H1 (cell line): ENCODE measurements around the gene NCL. TPM values are rescaled to one million over a fixed set of nuclear protein-coding genes. Genes with fewer than 3 reads are reported as not detected.

Experiments used
- CTCF ChIA-PET: fragments of 300-600 bp; sonication (Branson Sonifier 250); formaldehyde crosslinking; loops from one replicate; lab custom pipeline; 2021; ENCODE audit not compliant: partially characterized antibody; lab: Charles Lee
- POLR2A ChIA-PET: fragments of 300-600 bp; sonication (Branson Sonifier 250); formaldehyde crosslinking; loops from one replicate; lab custom pipeline; 2021; ENCODE audit warnings: inconsistent platforms; ENCODE audit not compliant: partially characterized antibody; lab: Charles Lee
- DNase-seq, 2 experiments: peaks; one replicate each; pipeline versions ENCODE4 v3.0.0 to v3.0.0-alpha.2; 2010 to 2022; ENCODE audit warnings: low spot score in 2 of 2, low read depth in 1 of 2, mixed read lengths in 1 of 2
- FAIRE-seq: peaks from 2 replicates; lab custom pipeline; 2011; peaks lifted over from hg19 to GRCh38; lab: Jason Lieb, UNC
- H2AFZ ChIP-seq: 2 replicates; pipeline ENCODE4 v1.8.1; 2012; ENCODE audit warnings: low read length, inconsistent platforms
- H2AK5ac ChIP-seq: 2 replicates; pipeline ENCODE4 v1.6.1; 2013; ENCODE audit warnings: low read depth, low read length
- H2BK120ac ChIP-seq: replicated peaks from 2 replicates; pipeline ENCODE3; 2013; ENCODE audit warnings: low read depth, low read length, inconsistent platforms
- H2BK12ac ChIP-seq: 2 replicates; pipeline ENCODE4 v1.6.1; 2013; ENCODE audit warnings: low read depth, low read length
- H2BK15ac ChIP-seq: 2 replicates; pipeline ENCODE4 v1.6.1; 2013; ENCODE audit warnings: low read length
- H2BK20ac ChIP-seq: 2 replicates; pipeline ENCODE4 v1.6.1; 2013; ENCODE audit warnings: low read length
- H2BK5ac ChIP-seq: 2 replicates; pipeline ENCODE4 v1.6.1; 2013; ENCODE audit warnings: low read depth, low read length
- H3K14ac ChIP-seq: 2 replicates; pipeline ENCODE4 v1.6.1; 2013; ENCODE audit warnings: inconsistent platforms; ENCODE audit not compliant: insufficient read length
- H3K18ac ChIP-seq: 2 replicates; pipeline ENCODE4 v1.6.1; 2013; ENCODE audit warnings: low read length; ENCODE audit errors: extremely low read depth
- H3K23ac ChIP-seq: 2 replicates; pipeline ENCODE4 v1.6.1; 2013; ENCODE audit warnings: inconsistent platforms; ENCODE audit not compliant: insufficient read length
- H3K23me2 ChIP-seq: 2 replicates; pipeline ENCODE4 v1.6.1; 2013; ENCODE audit warnings: low read depth, low read length
- H3K27ac ChIP-seq: 2 replicates; pipeline ENCODE4 v1.6.1; 2011; ENCODE audit warnings: low read depth, low read length, inconsistent platforms
- H3K27me3 ChIP-seq, 4 experiments: replicated peaks in 1 of 4; 1 replicate in 1 of 4; 2 replicates in 3 of 4; pipeline versions ENCODE4 v1.6.1 to v1.8.1; 2011 to 2013; ENCODE audit warnings: low read length in 3 of 4, mild to moderate bottlenecking in 3 of 4, inconsistent platforms in 2 of 4, mixed read lengths in 2 of 4, moderate library complexity in 1 of 4; ENCODE audit not compliant: control insufficient read depth in 3 of 4, insufficient read depth in 3 of 4; ENCODE audit errors: extremely low read depth in 1 of 4
- H3K36me3 ChIP-seq, 4 experiments: 2 replicates each; pipeline versions ENCODE4 v1.6.1 to v1.8.1; 2011 to 2013; ENCODE audit warnings: mild to moderate bottlenecking in 4 of 4, low read length in 3 of 4, moderate library complexity in 2 of 4, control low read depth in 1 of 4, inconsistent platforms in 1 of 4; ENCODE audit not compliant: insufficient read depth in 4 of 4, control insufficient read depth in 2 of 4
- H3K4ac ChIP-seq: replicated peaks from 2 replicates; pipeline ENCODE3; 2013; ENCODE audit warnings: low read length, low read depth, mixed read lengths, inconsistent platforms; ENCODE audit not compliant: insufficient read length
- H3K4me1 ChIP-seq, 4 experiments: replicated peaks in 1 of 4; 1 replicate in 1 of 4; 2 replicates in 3 of 4; pipeline versions ENCODE4 v1.6.1 to v1.8.1; 2011 to 2013; ENCODE audit warnings: low read length in 3 of 4, inconsistent platforms in 2 of 4, mixed read lengths in 1 of 4; ENCODE audit not compliant: insufficient read depth in 4 of 4, control insufficient read depth in 3 of 4
- H3K4me2 ChIP-seq, 2 experiments: 2 replicates each; pipeline versions ENCODE4 v1.6.1 to v1.8.1; 2011 to 2013; ENCODE audit warnings: low read depth in 2 of 2, low read length in 2 of 2, control low read depth in 1 of 2, inconsistent platforms in 1 of 2, mild to moderate bottlenecking in 1 of 2; ENCODE audit not compliant: insufficient read depth in 1 of 2
- H3K4me3 ChIP-seq, 4 experiments: fragments of 200-600, 300-600 bp in 1 of 4; sonication (generic), shearing (Covaris generic), sonication (Bioruptor Twin) in 1 of 4; 2 replicates each; pipeline versions ENCODE4 v1.5.1 to v1.8.1; 2011 to 2016; ENCODE audit warnings: low read length in 4 of 4, low read depth in 3 of 4, control low read depth in 2 of 4, inconsistent platforms in 2 of 4, mild to moderate bottlenecking in 2 of 4, mixed read lengths in 1 of 4, moderate library complexity in 1 of 4; ENCODE audit not compliant: insufficient read depth in 2 of 4; ENCODE audit errors: extremely low read depth in 1 of 4
- H3K56ac ChIP-seq: replicated peaks from 2 replicates; pipeline ENCODE3; 2013; ENCODE audit warnings: low read depth, mild to moderate bottlenecking, mixed read lengths, low read length, inconsistent platforms; ENCODE audit not compliant: insufficient read length
- H3K79me1 ChIP-seq: 2 replicates; pipeline ENCODE4 v1.6.1; 2013; ENCODE audit warnings: low read depth, low read length, control low read depth
- H3K79me2 ChIP-seq, 2 experiments: 2 replicates each; pipeline versions ENCODE4 v1.6.1 to v1.8.1; 2012 to 2013; ENCODE audit warnings: low read length in 2 of 2, mild to moderate bottlenecking in 2 of 2, inconsistent platforms in 1 of 2; ENCODE audit not compliant: insufficient read depth in 2 of 2, control insufficient read depth in 1 of 2
- H3K9ac ChIP-seq, 4 experiments: replicated peaks in 1 of 4; 1 replicate in 1 of 4; 2 replicates in 3 of 4; pipeline versions ENCODE4 v1.6.1 to v1.8.1; 2011 to 2013; ENCODE audit warnings: low read depth in 3 of 4, low read length in 3 of 4, control low read depth in 2 of 4, mild to moderate bottlenecking in 2 of 4, moderate library complexity in 2 of 4, inconsistent platforms in 1 of 4; ENCODE audit errors: extremely low read depth in 1 of 4
- H3K9me3 ChIP-seq, 2 experiments: 2 replicates each; pipeline versions ENCODE4 v1.6.1 to v1.8.1; 2012 to 2013; ENCODE audit warnings: mild to moderate bottlenecking in 2 of 2, moderate library complexity in 2 of 2, control low read depth in 1 of 2, inconsistent platforms in 1 of 2, low read depth in 1 of 2, low read length in 1 of 2, mixed read lengths in 1 of 2; ENCODE audit not compliant: insufficient read depth in 2 of 2
- H4K20me1 ChIP-seq, 2 experiments: replicated peaks in 1 of 2; 2 replicates each; pipeline versions ENCODE3 to v1.8.1; 2011 to 2013; ENCODE audit warnings: inconsistent platforms in 2 of 2, low read length in 2 of 2, mild to moderate bottlenecking in 1 of 2; ENCODE audit not compliant: insufficient read depth in 2 of 2, control insufficient read depth in 1 of 2
- H4K5ac ChIP-seq: 2 replicates; pipeline ENCODE4 v1.6.1; 2013; ENCODE audit warnings: low read length, low read depth, mixed read lengths, inconsistent platforms; ENCODE audit not compliant: insufficient read length
- H4K8ac ChIP-seq: 2 replicates; pipeline ENCODE4 v1.8.0; 2013; ENCODE audit warnings: mild to moderate bottlenecking, moderate library complexity, low read length, inconsistent platforms; ENCODE audit not compliant: insufficient read depth; ENCODE audit errors: extremely low read depth
- H4K91ac ChIP-seq: replicated peaks from 2 replicates; pipeline ENCODE3; 2013; ENCODE audit warnings: low read length, mixed read lengths, inconsistent platforms; ENCODE audit not compliant: insufficient read length
- CTBP2 ChIP-seq: IDR thresholded peaks from 2 replicates; pipeline ENCODE4 v1.7.0; 2011; ENCODE audit warnings: borderline replicate concordance, mild to moderate bottlenecking, moderate library complexity, mixed read lengths, low read length; ENCODE audit not compliant: insufficient read depth, insufficient read length
- NANOG ChIP-seq: IDR thresholded peaks from 2 replicates; pipeline ENCODE4 v1.6.1; 2011; ENCODE audit warnings: low read length, low read depth, mild to moderate bottlenecking, inconsistent platforms; ENCODE audit not compliant: insufficient read depth, poor library complexity, severe bottlenecking
- RNF2 ChIP-seq: fragments of 200-900, 300-1000 bp; sonication (generic); IDR thresholded peaks from 2 replicates; pipeline ENCODE4 v1.7.1; 2016; ENCODE audit warnings: borderline replicate concordance, low read depth, mild to moderate bottlenecking, antibody characterized with exemption, low read length; ENCODE audit not compliant: poor library complexity, severe bottlenecking; ENCODE audit errors: missing control alignments
- RXRA ChIP-seq: IDR thresholded peaks from 2 replicates; pipeline ENCODE4 v1.6.1; 2011; ENCODE audit warnings: low read depth, mild to moderate bottlenecking, low read length, moderate library complexity; ENCODE audit not compliant: insufficient read depth
- SIRT6 ChIP-seq: IDR thresholded peaks from one replicate; pipeline ENCODE4 v1.7.1; 2012; ENCODE audit warnings: low read length, inconsistent platforms
- ZNF274 ChIP-seq: IDR thresholded peaks from 2 replicates; pipeline ENCODE4 v1.7.0; 2012; ENCODE audit warnings: low read length, borderline replicate concordance; ENCODE audit errors: extremely low read depth
- WGBS, 2 experiments: shearing (Covaris generic) in 1 of 2; methylation state at CpG; one replicate each; pipeline versions ENCODE4 v1.1.6 to v1.1.7; 2013 to 2015; ENCODE audit warnings: low lambda C conversion rate in 2 of 2, mixed read lengths in 2 of 2, inconsistent platforms in 1 of 2, low coverage in 1 of 2, missing lambda C conversion rate in 1 of 2; ENCODE audit not compliant: insufficient replicate concordance in 2 of 2, insufficient coverage in 1 of 2, insufficient read length in 1 of 2; ENCODE audit errors: extremely low coverage in 1 of 2, missing lambda C conversion rate in 1 of 2; 5-methylcytosine and 5-hydroxymethylcytosine counted together
- polyA plus RNA-seq, 7 experiments: library from polyadenylated mRNA; depleted of rRNA in 3 of 7; stranded (reverse) in 5 of 7; unstranded in 2 of 7; fragments of >200 nt in 5 of 7; fragments of 200-250 nt in 2 of 7; gene quantifications; 1 replicate in 5 of 7; 2 replicates in 1 of 7; 4 replicates in 1 of 7; pipeline versions ENCODE4 v1.2.1 to v1.2.3, GENCODE V29; 2011 to 2013; ENCODE audit warnings: missing spikeins in 2 of 7, mixed read lengths in 2 of 7
- total RNA-seq: library from RNA; stranded (reverse); fragmentation: NEBNext Ultra II Directional; extraction: Animal tissue kit (Norgen Biotek cat#: 25700); gene quantifications from 2 replicates; pipeline ENCODE4 v1.2.1, GENCODE V29; 2021
- TF ChIP-seq, protein P1 (sequence below): IDR thresholded peaks from 2 replicates; pipeline ENCODE4 v1.6.1; 2011; ENCODE audit warnings: low read depth, mild to moderate bottlenecking, low read length; ENCODE audit not compliant: insufficient read depth

NCL gene
- total and polyA plus RNA-seq, 2 of the 8 experiments (the other 6 are each of a cell fraction or from before 2014, with no cell fraction given): 61.2 to 1,478 TPM

DNA sequence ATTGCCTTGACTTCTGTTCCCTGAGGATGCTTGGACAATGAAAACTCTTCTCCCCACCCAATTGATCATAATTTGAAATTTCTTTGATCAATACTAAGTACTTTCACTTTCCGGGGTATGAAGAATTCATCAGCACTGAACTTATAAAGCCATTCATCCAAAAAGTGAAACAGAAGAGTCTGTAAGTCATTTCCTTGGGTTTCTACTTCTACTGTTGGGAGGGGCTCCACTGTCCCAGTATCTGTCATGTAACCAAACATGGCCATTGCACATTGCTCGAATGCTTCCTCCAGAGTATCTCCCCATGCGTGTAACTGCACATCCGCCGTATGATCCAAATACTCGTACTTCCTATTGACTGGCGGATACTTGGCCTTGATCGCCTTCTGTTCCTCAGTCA lies 30.3 kb downstream of the NCL start:
- Histone ChIP-seq H3K23ac (no peak overlapping the region), H2AFZ (no peak overlapping the region), H3K56ac (no peak overlapping the region), H2BK12ac (no peak overlapping the region), H3K9me3 (peaks cover 4 to 6% of the 10 kb centered on the region in 2 experiments; a peak in 3 of 4 replicates), H3K79me1 (no peaks in the 10 kb centered on the region), H3K9ac (no peak overlapping the region), H3K4me3 (no peak overlapping the region), H4K91ac (no peak overlapping the region), H3K27ac (no peak overlapping the region), H4K5ac (no peak overlapping the region), H3K4ac (no peak overlapping the region), H3K27me3 (no peaks in the 10 kb centered on the region), H3K18ac (no peak overlapping the region), H2BK20ac (no peak overlapping the region), H2AK5ac (no peak overlapping the region), H3K79me2 (no peaks in the 10 kb centered on the region), H2BK5ac (no peak overlapping the region), H3K36me3 (no peaks in the 10 kb centered on the region), H3K4me2 (no peak overlapping the region), H4K20me1 (no peaks in the 10 kb centered on the region), H2BK120ac (no peak overlapping the region), H3K4me1 (peaks cover 0 to 3% (median 0%) of the 10 kb centered on the region in 4 experiments; a peak in 1 of 7 replicates), H2BK15ac (no peak overlapping the region), H3K23me2 (no peaks in the 10 kb centered on the region), H3K14ac (no peak overlapping the region), H4K8ac (no peak overlapping the region)
- WGBS, 2 experiments: 88% methylated on average over 8 of the region's 8 CpGs; no CpG with 5 or more reads in 1 of the 2 experiments
- ChIA-PET CTCF (interaction anchor here (32.5 kb wide), 1 partner anchor 30 kb away, joined by 537 read pairs; the partner anchor contains the start of gene B3GNT7), POLR2A (interaction anchor here (1.1 to 2.0 kb wide), 2 partner anchors 18 to 24 kb away, joined by 3 to 7 read pairs; no protein-coding TSS in a partner anchor)
- no peak for DNase-seq
- no peak for FAIRE-seq
- TF ChIP-seq SIRT6: no peak
- TF ChIP-seq RNF2: no peak
- TF ChIP-seq CTBP2: no peak
- TF ChIP-seq NANOG: no peak
- TF ChIP-seq ZNF274: no peak
- TF ChIP-seq, protein P1, sequence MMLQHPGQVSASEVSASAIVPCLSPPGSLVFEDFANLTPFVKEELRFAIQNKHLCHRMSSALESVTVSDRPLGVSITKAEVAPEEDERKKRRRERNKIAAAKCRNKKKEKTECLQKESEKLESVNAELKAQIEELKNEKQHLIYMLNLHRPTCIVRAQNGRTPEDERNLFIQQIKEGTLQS: no peak
- no peak for TF ChIP-seq RXRA
